ENCODE data around the gene CHAF1A. TPM values are rescaled to one million over a fixed set of nuclear protein-coding genes. Genes with fewer than 3 reads are reported as not detected.

Gene CHAF1A
- total RNA-seq, 1 experiment from 2014 or later = 16.7 TPM

GRCh38 chr19:4373601-4374497 is 28.6 kb upstream of the CHAF1A start:
- intact Hi-C loops (cut with micrococcal nuclease) = loop anchor here (1.0 kb wide), 1 partner anchor 25 kb away; no protein-coding TSS in a partner anchor
- no TSS peak for BruUV-seq (replicated peaks)
- H3K36me3 Mint-ChIP-seq (ENCODE audit: insufficient read depth, unreplicated experiment) = peaks cover 34% of the 10 kb centered on the region
- no peaks in the 10 kb centered on the region for H3K9me3 Mint-ChIP-seq (ENCODE audit: unreplicated experiment)
- H3K4me1 Mint-ChIP-seq (ENCODE audit: insufficient read depth, unreplicated experiment) = peaks cover 43% of the 10 kb centered on the region
- no peak for DNase-seq (ENCODE audit: unreplicated experiment)
- POLR2A ChIA-PET = interaction anchor here (0.6 to 7.9 kb wide), 9 partner anchors 13 to 1316 kb away, joined by 3 to 93 read pairs (median 4); partner anchors contain the start of genes CHAF1A, MPND, RPL36 and SH3GL1
- no peaks in the 10 kb centered on the region for H3K27me3 Mint-ChIP-seq (ENCODE audit: insufficient read depth, unreplicated experiment)
- CTCF ChIA-PET = interaction anchor here (0.6 to 3.6 kb wide), 4 partner anchors 11 to 633 kb away, joined by 4 to 16 read pairs (median 6); partner anchors contain the start of gene SH3GL1
- no peak for TF ChIP-seq CTCF (IDR thresholded peaks at IDR 0.05; ENCODE audit: unreplicated experiment)
- peak overlapping the region; percentile 83 for H3K27ac Mint-ChIP-seq (ENCODE audit: low read depth, unreplicated experiment)
- H3K4me3 Mint-ChIP-seq (ENCODE audit: unreplicated experiment) = peak overlapping the region; percentile 17

GRCh38 chr19:4374498-4375163 is 27.8 kb upstream of the CHAF1A start:
- intact Hi-C loops (cut with micrococcal nuclease) = loop anchor here (1.0 kb wide), 1 partner anchor 25 kb away; no protein-coding TSS in a partner anchor
- no TSS peak for BruUV-seq (replicated peaks)
- H3K4me3 Mint-ChIP-seq (ENCODE audit: unreplicated experiment) = peak overlapping the region; percentile 66

GRCh38 chr19:4375164-4376027 is 27.0 kb upstream of the CHAF1A start:
- ChIA-PET CTCF (interaction anchor here (0.6 to 3.6 kb wide), 10 partner anchors 12 to 1507 kb away, joined by 3 to 16 read pairs (median 4); partner anchors contain the start of gene SH3GL1), POLR2A (interaction anchor here (0.6 to 7.9 kb wide), 14 partner anchors 16 to 812 kb away, joined by 3 to 93 read pairs (median 4); partner anchors contain the start of genes CHAF1A, EEF2, HDGFL2 and MPND)
- TF ChIP-seq CTCF (IDR thresholded peaks at IDR 0.05; ENCODE audit: unreplicated experiment) = no peak
- Mint-ChIP-seq H3K9me3 (ENCODE audit: unreplicated experiment) (no peaks in the 10 kb centered on the region), H3K4me1 (ENCODE audit: insufficient read depth, unreplicated experiment) (peaks cover 53% of the 10 kb centered on the region), H3K36me3 (ENCODE audit: insufficient read depth, unreplicated experiment) (peaks cover 28% of the 10 kb centered on the region), H3K27ac (ENCODE audit: low read depth, unreplicated experiment) (peak overlapping the region; percentile 83), H3K4me3 (ENCODE audit: unreplicated experiment) (peak overlapping the region; percentile 66), H3K27me3 (ENCODE audit: insufficient read depth, unreplicated experiment) (no peaks in the 10 kb centered on the region)
- no TSS peak for BruUV-seq (replicated peaks)
- intact Hi-C loops (cut with micrococcal nuclease) = no loop called here
- DNase-seq (ENCODE audit: unreplicated experiment) = peak; percentile 80

More at GRCh38 chr19:4374498-4375163, 27.8 kb upstream of the CHAF1A start:
- Mint-ChIP-seq H3K36me3 (ENCODE audit: insufficient read depth, unreplicated experiment) (peaks cover 36% of the 10 kb centered on the region), H3K4me1 (ENCODE audit: insufficient read depth, unreplicated experiment) (peaks cover 48% of the 10 kb centered on the region), H3K27ac (ENCODE audit: low read depth, unreplicated experiment) (peak overlapping the region; percentile 83), H3K9me3 (ENCODE audit: unreplicated experiment) (no peaks in the 10 kb centered on the region), H3K27me3 (ENCODE audit: insufficient read depth, unreplicated experiment) (no peaks in the 10 kb centered on the region)
- peak; percentile 96 for DNase-seq (ENCODE audit: unreplicated experiment)
- ChIA-PET CTCF (interaction anchor here (0.6 to 3.6 kb wide), 8 partner anchors 11 to 633 kb away, joined by 3 to 16 read pairs (median 5); partner anchors contain the start of gene SH3GL1), POLR2A (interaction anchor here (0.6 to 7.9 kb wide), 15 partner anchors 14 to 1315 kb away, joined by 3 to 93 read pairs (median 4); partner anchors contain the start of genes CHAF1A, EEF2, HDGFL2 and MPND)
- TF ChIP-seq CTCF (IDR thresholded peaks at IDR 0.05; ENCODE audit: unreplicated experiment) = no peak
